IMR-90 (cell line): ENCODE data around the gene ARRDC3.

Source experiments
- BHLHE40 ChIP-seq: fragments of 150-350 bp; IDR thresholded peaks from 2 replicates; pipeline ENCODE4 v1.6.1; 2016; ENCODE audit warnings: mild to moderate bottlenecking, low read depth, low read length
- CEBPB ChIP-seq: IDR thresholded peaks from 2 replicates; pipeline ENCODE4 v1.6.1; 2012; ENCODE audit warnings: low read depth, low read length, improper control_type of control experiment
- MAFK ChIP-seq: IDR thresholded peaks from 2 replicates; pipeline ENCODE4 v1.6.1; 2012; ENCODE audit warnings: low read depth, low read length, improper control_type of control experiment
- MAZ ChIP-seq: IDR thresholded peaks from 2 replicates; pipeline ENCODE4 v1.6.1; 2012; ENCODE audit warnings: low read depth, mild to moderate bottlenecking, low read length, improper control_type of control experiment, moderate library complexity, borderline replicate concordance
- MXI1 ChIP-seq: IDR thresholded peaks from 2 replicates; pipeline ENCODE4 v1.6.1; 2012; ENCODE audit warnings: low read depth, mild to moderate bottlenecking, low read length, moderate library complexity, borderline replicate concordance
- NFE2L2 ChIP-seq: fragments of 150-350 bp; IDR thresholded peaks from 2 replicates; pipeline ENCODE4 v1.6.1; 2016; ENCODE audit warnings: low read depth, mild to moderate bottlenecking, low read length
- POLR2A ChIP-seq: IDR thresholded peaks from 2 replicates; pipeline ENCODE4 v1.6.1; 2012; ENCODE audit warnings: mild to moderate bottlenecking, low read depth, low read length
- RAD21 ChIP-seq: IDR thresholded peaks from 2 replicates; pipeline ENCODE4 v1.6.1; 2012; ENCODE audit warnings: low read length, improper control_type of control experiment
- RCOR1 ChIP-seq: IDR thresholded peaks from 2 replicates; pipeline ENCODE4 v1.6.1; 2012; ENCODE audit warnings: mild to moderate bottlenecking, low read length, improper control_type of control experiment; ENCODE audit not compliant: insufficient replicate concordance
- RFX5 ChIP-seq: IDR thresholded peaks from 2 replicates; pipeline ENCODE4 v1.8.0; 2012; ENCODE audit warnings: low read depth, mild to moderate bottlenecking, low read length, moderate library complexity
- SMC3 ChIP-seq: fragments of 150-350 bp; IDR thresholded peaks from 2 replicates; pipeline ENCODE4 v1.6.1; 2016; ENCODE audit warnings: low read depth, mild to moderate bottlenecking, antibody characterized with exemption, low read length, moderate library complexity
- TF ChIP-seq, protein P1 (sequence below): conservative IDR thresholded peaks from 2 replicates; pipeline ENCODE4 v1.5.1; 2012; ENCODE audit warnings: mild to moderate bottlenecking, low read depth, low read length, improper control_type of control experiment
- TF ChIP-seq, protein P2 (sequence below): fragments of 150-350 bp; IDR thresholded peaks from 2 replicates; pipeline ENCODE4 v1.6.1; 2016; ENCODE audit warnings: low read depth, mild to moderate bottlenecking, low read length, moderate library complexity, borderline replicate concordance
- TF ChIP-seq, protein P3 (sequence below): fragments of 150-350 bp; IDR thresholded peaks from 2 replicates; pipeline ENCODE4 v1.6.1; 2017; ENCODE audit warnings: mild to moderate bottlenecking, antibody characterized with exemption, low read length, low read depth

DNA sequence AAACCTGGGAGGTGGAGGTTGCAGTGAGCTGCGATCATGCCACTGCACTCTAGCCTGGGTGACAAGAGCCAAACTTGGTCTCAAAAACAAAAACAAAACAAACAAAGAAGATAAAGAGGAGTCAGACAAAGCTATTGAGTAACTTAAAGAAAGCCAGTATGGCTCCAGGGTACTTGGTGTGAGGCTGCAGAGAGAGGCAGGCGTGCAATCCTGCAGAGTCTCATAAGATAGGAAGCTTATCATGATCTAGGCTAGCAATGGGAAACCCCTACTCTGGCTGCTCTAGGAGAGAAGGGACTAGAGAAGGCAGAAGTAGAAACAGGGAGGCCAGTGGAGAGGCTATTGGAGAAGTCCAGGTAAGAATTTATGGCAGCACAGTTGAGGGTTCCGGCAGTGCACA lies 42.0 kb downstream of the ARRDC3 start:
- TF ChIP-seq, protein P1, sequence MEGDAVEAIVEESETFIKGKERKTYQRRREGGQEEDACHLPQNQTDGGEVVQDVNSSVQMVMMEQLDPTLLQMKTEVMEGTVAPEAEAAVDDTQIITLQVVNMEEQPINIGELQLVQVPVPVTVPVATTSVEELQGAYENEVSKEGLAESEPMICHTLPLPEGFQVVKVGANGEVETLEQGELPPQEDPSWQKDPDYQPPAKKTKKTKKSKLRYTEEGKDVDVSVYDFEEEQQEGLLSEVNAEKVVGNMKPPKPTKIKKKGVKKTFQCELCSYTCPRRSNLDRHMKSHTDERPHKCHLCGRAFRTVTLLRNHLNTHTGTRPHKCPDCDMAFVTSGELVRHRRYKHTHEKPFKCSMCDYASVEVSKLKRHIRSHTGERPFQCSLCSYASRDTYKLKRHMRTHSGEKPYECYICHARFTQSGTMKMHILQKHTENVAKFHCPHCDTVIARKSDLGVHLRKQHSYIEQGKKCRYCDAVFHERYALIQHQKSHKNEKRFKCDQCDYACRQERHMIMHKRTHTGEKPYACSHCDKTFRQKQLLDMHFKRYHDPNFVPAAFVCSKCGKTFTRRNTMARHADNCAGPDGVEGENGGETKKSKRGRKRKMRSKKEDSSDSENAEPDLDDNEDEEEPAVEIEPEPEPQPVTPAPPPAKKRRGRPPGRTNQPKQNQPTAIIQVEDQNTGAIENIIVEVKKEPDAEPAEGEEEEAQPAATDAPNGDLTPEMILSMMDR = no peak
- TF ChIP-seq SMC3 (no peak), CEBPB (no peak), RAD21 (no peak), POLR2A (no peak), MAZ (no peak), MAFK (no peak), MXI1 (no peak), RFX5 (no peak), BHLHE40 (no peak), RCOR1 (no peak), NFE2L2 (no peak)
- TF ChIP-seq, protein P2, sequence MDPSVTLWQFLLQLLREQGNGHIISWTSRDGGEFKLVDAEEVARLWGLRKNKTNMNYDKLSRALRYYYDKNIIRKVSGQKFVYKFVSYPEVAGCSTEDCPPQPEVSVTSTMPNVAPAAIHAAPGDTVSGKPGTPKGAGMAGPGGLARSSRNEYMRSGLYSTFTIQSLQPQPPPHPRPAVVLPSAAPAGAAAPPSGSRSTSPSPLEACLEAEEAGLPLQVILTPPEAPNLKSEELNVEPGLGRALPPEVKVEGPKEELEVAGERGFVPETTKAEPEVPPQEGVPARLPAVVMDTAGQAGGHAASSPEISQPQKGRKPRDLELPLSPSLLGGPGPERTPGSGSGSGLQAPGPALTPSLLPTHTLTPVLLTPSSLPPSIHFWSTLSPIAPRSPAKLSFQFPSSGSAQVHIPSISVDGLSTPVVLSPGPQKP = no peak
- TF ChIP-seq, protein P3, sequence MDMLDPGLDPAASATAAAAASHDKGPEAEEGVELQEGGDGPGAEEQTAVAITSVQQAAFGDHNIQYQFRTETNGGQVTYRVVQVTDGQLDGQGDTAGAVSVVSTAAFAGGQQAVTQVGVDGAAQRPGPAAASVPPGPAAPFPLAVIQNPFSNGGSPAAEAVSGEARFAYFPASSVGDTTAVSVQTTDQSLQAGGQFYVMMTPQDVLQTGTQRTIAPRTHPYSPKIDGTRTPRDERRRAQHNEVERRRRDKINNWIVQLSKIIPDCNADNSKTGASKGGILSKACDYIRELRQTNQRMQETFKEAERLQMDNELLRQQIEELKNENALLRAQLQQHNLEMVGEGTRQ = no peak
